OCI-LY7 (cell line): ENCODE results near the gene GRID1. TPM values are rescaled to one million over a fixed set of nuclear protein-coding genes. Genes with fewer than 3 reads are reported as not detected.

Experiments used
- BruUV-seq: library from RNA; stranded (reverse); fragments of 400-500 nt; replicated peaks from 2 replicates; lab custom pipeline; 2021; lab: Mats Ljungman, UMichigan
- CTCF ChIA-PET: fragments of 300-600 bp; sonication (Branson Sonifier 250); formaldehyde crosslinking; loops from one replicate; lab custom pipeline; 2022; ENCODE audit warnings: antibody characterized with exemption; ENCODE audit not compliant: unreplicated experiment; lab: Charles Lee
- POLR2A ChIA-PET: fragments of 300-600 bp; sonication (Branson Sonifier 250); formaldehyde crosslinking; loops from one replicate; lab custom pipeline; 2022; ENCODE audit warnings: antibody characterized with exemption; lab: Charles Lee
- DNase-seq: peaks from one replicate; pipeline ENCODE4 v3.0.0-alpha.2; 2015; ENCODE audit warnings: low spot score
- H2AFZ ChIP-seq: fragments of 200-600 bp; sonication (generic), shearing (Covaris generic); 2 replicates; pipeline ENCODE4 v1.6.1; 2014; ENCODE audit warnings: mild to moderate bottlenecking, antibody characterized with exemption, low read length, moderate library complexity
- H3K27ac ChIP-seq: fragments of 200-600 bp; sonication (generic); 2 replicates; pipeline ENCODE4 v1.5.1; 2014; ENCODE audit warnings: mixed run types, low read depth, mild to moderate bottlenecking, moderate library complexity, low read length, inconsistent platforms; ENCODE audit not compliant: poor library complexity, severe bottlenecking
- H3K36me3 ChIP-seq: fragments of 200-600 bp; sonication (generic); 2 replicates; pipeline ENCODE4 v1.6.1; 2014; ENCODE audit warnings: mild to moderate bottlenecking, antibody characterized with exemption, low read length, moderate library complexity, mixed read lengths; ENCODE audit not compliant: insufficient read depth
- H3K4me1 ChIP-seq: fragments of 200-600 bp; sonication (generic); 2 replicates; pipeline ENCODE4 v1.5.1; 2014; ENCODE audit warnings: mild to moderate bottlenecking, low read length; ENCODE audit not compliant: insufficient read depth, poor library complexity, severe bottlenecking
- H3K4me2 ChIP-seq: fragments of 200-600 bp; sonication (generic); 2 replicates; pipeline ENCODE4 v1.6.1; 2014; ENCODE audit warnings: mild to moderate bottlenecking, low read length
- H3K4me3 ChIP-seq: fragments of 200-600 bp; sonication (generic); 2 replicates; pipeline ENCODE4 v1.5.1; 2014; ENCODE audit warnings: mild to moderate bottlenecking, low read depth, low read length; ENCODE audit not compliant: poor library complexity, severe bottlenecking
- H3K79me2 ChIP-seq: fragments of 200-600 bp; sonication (generic); 2 replicates; pipeline ENCODE4 v1.6.1; 2016; ENCODE audit warnings: low read depth, mild to moderate bottlenecking, low read length, moderate library complexity, mixed read lengths; ENCODE audit not compliant: insufficient read depth
- H3K9me2 ChIP-seq: fragments of 200-600 bp; sonication (generic); 2 replicates; pipeline ENCODE4 v1.6.1; 2016; ENCODE audit warnings: mild to moderate bottlenecking, low read length, mixed read lengths; ENCODE audit not compliant: insufficient read depth
- H3K9me3 ChIP-seq: fragments of 200-600 bp; sonication (generic); 2 replicates; pipeline ENCODE4 v1.6.1; 2014; ENCODE audit warnings: mild to moderate bottlenecking, mixed run types, low read length, mixed read lengths
- H4K20me1 ChIP-seq: fragments of 200-600 bp; sonication (generic); 2 replicates; pipeline ENCODE4 v1.6.1; 2014; ENCODE audit warnings: mild to moderate bottlenecking, antibody characterized with exemption, low read length, moderate library complexity, mixed read lengths; ENCODE audit not compliant: insufficient read depth
- CTCF ChIP-seq: fragments of 200-600 bp; sonication (generic); conservative IDR thresholded peaks from 2 replicates; pipeline ENCODE4 v1.5.1; 2014; ENCODE audit warnings: mild to moderate bottlenecking, antibody characterized with exemption, low read length, moderate library complexity, mixed read lengths
- EZH2phosphoT487 ChIP-seq: fragments of 200-600 bp; sonication (generic); IDR thresholded peaks from 2 replicates; pipeline ENCODE4 v1.6.1; 2018; ENCODE audit warnings: low read depth, borderline replicate concordance, mild to moderate bottlenecking, mixed run types, antibody characterized with exemption, low read length, moderate library complexity, mixed read lengths
- intact Hi-C: fragments of 100-400 bp; cut with micrococcal nuclease; formaldehyde crosslinking; loops from one replicate; pipeline ENCODE4 v1.10.0; 2022; ENCODE audit not compliant: unreplicated experiment
- total RNA-seq, 2 experiments: library from RNA; depleted of rRNA in 1 of 2; stranded (reverse); fragments of >200 nt in 1 of 2; shearing (Covaris generic) in 1 of 2; gene quantifications; 2 replicates each; pipeline ENCODE4 v1.2.3, GENCODE V29; 2014 to 2022

GRID1 gene
- total RNA-seq, 2 experiments from 2014 or later, result 1.6 to 3.7 TPM

- Histone ChIP-seq H4K20me1 (no peaks in the 10 kb centered on the region), H3K4me2 (no peak overlapping the region), H2AFZ (no peak overlapping the region), H3K36me3 (no peaks in the 10 kb centered on the region), H3K4me1 (no peaks in the 10 kb centered on the region), H3K4me3 (no peak overlapping the region), H3K9me3 (no peaks in the 10 kb centered on the region), H3K79me2 (no peaks in the 10 kb centered on the region), H3K27ac (no peak overlapping the region), H3K9me2 (no peaks in the 10 kb centered on the region)
- BruUV-seq, result no TSS peak
- ChIA-PET POLR2A (no interaction called here), CTCF (no interaction called here)
- no peak for TF ChIP-seq CTCF
- TF ChIP-seq EZH2phosphoT487, result no peak
- intact Hi-C loops, result no loop called here
- DNase-seq, result no peak
Measured at GRCh38 chr10:85621562-85621961, 745.0 kb downstream of the GRID1 start.

GRCh38 chr10:85620807-85621206 is 745.8 kb downstream of the GRID1 start:
- ChIA-PET POLR2A (interaction anchor here (0.5 kb wide), 1 partner anchor 221 kb away, joined by 3 read pairs; no protein-coding TSS in a partner anchor), CTCF (no interaction called here)
- Histone ChIP-seq H3K4me2 (no peak overlapping the region), H3K4me1 (no peaks in the 10 kb centered on the region), H3K9me2 (no peaks in the 10 kb centered on the region), H3K36me3 (no peaks in the 10 kb centered on the region), H3K9me3 (no peaks in the 10 kb centered on the region), H3K79me2 (no peaks in the 10 kb centered on the region), H2AFZ (no peak overlapping the region), H3K4me3 (no peak overlapping the region), H4K20me1 (no peaks in the 10 kb centered on the region), H3K27ac (no peak overlapping the region)
- BruUV-seq, result no TSS peak
- no peak for TF ChIP-seq CTCF
- TF ChIP-seq EZH2phosphoT487, result no peak
- intact Hi-C loops, result no loop called here
- no peak for DNase-seq

GRCh38 chr10:85619832-85620231 is 746.8 kb downstream of the GRID1 start:
- Histone ChIP-seq H3K9me3 (no peaks in the 10 kb centered on the region), H3K27ac (no peak overlapping the region), H4K20me1 (no peaks in the 10 kb centered on the region), H3K79me2 (no peaks in the 10 kb centered on the region), H3K9me2 (no peaks in the 10 kb centered on the region), H3K36me3 (no peaks in the 10 kb centered on the region), H3K4me3 (no peak overlapping the region), H3K4me1 (no peaks in the 10 kb centered on the region), H3K4me2 (no peak overlapping the region), H2AFZ (no peak overlapping the region)
- ChIA-PET POLR2A (no interaction called here), CTCF (no interaction called here)
- BruUV-seq, result no TSS peak
- intact Hi-C loops, result no loop called here
- no peak for DNase-seq
- TF ChIP-seq EZH2phosphoT487 (no peak), CTCF (no peak)
